Fibroblast of the conjunctiva (primary cell): ENCODE data around the gene CD81.

ENCODE experiments used
- DNase-seq: peaks from one replicate; pipeline ENCODE4 v3.0.0-alpha.2; 2010; ENCODE audit warnings: low read depth

CD81 gene

DNA sequence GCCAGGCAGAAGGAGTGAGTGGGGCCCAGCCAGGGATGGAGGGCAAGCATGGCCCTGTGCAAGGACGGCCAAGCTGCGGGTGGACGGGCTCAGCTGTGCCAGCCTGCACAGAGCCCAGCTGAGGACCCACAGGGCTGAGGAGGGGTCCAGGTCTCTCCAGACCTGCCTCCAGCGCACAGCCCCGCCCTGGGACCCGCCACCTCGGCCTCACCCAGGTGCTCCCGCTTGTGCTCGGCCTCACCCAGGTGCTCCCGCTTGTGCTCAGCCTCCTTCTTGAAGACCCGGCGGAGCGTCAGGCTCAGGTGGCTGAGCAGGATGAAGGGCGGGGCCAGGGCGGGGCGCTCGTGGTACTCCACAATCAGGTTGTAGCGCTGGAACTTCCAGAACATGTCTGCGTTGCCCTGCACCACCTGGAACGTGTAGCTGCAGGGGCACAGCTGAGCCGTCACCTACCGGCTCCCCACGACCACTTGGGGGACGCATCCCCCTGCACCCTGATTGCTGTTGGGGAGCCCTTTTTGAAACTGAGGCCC, 29.8 kb downstream of the CD81 start:
- DNase-seq = no peak

DNA sequence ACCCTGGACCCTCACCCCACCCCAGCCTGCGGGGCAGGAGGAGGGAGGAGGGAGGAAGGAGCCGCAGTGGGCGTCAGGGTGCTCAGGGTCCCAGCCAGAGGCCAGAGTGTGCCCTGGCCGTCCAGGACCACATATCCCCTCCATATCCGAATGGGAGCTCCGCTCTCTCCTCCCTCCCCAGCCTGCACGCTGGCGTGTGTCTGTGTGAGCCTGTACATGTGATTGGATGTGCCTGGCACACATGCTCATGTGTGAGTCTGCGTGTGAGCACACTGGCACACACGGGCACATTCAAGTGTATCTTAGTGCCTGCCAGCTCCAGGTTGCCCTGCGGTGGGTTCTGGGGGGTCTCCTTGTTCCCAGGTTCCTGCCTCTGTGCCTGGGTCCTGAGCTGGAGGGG, 31.6 kb downstream of the CD81 start:
- DNase-seq = no peak

- DNase-seq = no peak
Measured at GRCh38 chr11:2409126-2409525, 32.0 kb downstream of the CD81 start.

- DNase-seq = no peak
Measured at GRCh38 chr11:2409611-2410468, 32.7 kb downstream of the CD81 start.

DNA sequence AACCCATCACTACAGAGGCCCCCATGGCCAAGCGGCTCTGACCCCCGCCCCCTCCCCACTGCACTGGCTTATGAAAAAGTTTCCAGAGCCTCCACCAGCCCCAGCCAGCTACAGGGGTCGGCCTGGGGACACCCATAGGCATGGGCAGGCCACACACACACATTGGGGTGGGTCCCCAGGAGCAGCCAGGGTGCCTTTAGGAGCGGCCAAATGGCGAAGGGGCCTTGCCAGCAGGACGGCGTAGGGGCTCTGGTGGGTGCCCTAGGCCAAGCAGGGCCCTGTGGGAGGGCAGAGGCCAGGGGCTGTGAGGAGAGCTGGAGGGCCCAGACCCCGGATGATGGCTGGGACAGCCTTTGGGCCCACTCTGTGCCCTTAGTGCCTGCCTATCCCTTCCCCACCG, 33.5 kb downstream of the CD81 start:
- no peak for DNase-seq

DNA sequence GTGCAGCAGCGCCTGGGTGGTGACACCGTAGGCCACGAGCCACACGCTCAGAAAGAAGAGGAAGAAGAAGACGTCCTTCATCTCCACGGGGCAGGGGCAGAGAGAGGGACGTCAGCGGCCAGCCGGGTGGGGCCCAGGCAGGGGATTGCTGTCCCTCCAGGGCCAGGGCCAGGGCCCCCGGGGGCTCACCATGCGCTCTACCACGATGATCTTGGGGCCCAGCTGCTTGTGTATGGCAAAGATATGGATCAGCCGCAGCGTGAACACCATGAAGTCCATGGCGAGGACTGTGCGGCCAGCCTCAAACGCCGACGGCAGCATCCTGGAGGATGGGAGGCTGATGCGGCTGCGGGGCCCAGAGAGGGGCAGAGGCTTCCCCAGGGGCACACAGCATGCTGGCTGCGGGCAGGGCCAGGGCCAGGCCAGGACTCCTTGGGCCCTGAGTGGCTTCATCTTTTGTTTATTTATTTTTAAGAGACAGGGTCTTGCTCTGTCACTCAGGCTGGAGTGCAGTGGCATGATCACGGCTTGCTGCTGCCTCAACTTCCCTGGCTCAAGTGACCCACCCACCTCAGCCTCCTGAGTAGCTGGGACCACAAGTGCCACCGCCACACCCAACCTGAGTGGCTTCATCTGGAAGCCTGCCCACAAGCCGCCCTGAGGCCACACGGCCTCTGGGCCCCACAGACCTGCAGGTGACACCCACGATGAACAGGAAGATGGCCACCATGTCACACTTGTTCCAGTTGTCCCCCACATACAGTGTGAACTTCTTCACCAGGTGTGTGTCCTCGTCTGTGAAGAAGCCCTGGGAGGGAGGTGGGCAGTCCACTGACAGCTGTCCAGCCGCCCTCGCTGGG, 34.6 kb downstream of the CD81 start:
- no peak for DNase-seq

- DNase-seq = no peak
Measured at GRCh38 chr11:2412323-2412722, 35.2 kb downstream of the CD81 start.

DNA sequence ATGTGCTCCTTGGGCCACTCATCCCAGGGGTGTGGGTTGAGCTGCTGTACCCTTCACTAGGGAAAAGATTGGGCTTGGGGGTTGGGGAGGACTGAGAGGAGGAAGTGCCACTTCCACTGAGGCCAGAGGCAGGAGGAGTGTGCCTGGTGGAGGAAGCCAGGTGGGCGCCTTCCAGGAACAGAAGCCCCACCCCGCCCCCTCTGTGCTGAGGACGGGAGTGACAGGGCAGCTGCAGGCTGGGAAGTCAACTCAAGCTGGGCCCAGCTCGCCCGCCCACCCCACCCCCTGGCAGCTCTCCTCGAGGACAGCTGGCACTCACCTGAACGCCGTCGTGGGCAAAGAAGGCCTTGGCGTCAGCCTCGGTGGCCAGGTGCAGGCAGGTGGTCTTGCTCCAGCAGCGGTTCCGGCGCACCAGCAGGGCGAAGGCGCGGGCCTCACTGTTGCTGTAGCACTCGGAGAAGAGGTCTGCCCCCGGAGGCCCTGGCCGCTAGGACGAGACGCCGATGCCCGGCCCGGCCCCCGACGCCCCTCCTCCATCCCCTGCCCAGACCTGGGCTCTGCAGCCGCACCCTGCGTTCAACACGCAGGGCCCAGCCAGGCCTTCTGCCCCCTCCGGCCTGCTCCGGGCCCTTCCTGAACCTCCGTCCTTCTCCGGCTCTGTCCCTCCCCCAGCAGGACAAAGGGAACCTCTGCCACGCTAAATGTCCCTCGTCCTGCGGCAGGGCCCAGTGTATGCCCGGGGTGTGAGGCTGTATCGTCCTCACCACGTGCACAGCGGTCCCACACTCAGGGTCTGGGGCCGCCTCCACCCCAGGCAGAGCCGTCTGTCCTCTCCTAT, 36.9 kb downstream of the CD81 start:
- no peak for DNase-seq

DNA sequence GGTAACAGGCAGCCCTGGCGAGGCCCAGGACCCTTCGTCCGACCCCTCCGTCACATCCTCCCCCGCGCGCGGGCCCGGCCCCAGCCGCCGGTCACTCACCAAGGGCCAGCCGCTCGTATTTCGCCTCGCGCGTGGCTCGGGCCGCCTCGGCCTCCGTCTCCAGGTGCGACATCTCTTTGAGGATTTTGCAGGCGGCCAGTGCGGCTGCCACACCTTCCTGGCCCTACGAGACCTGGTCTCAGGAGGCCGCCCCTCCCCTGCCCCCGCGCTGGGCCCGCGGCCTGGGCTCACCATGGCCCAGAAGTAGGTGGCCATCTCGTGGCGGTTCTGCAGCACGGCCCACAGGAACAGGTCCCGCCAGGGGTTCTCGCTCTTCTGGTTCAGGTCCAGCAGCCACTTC, 37.5 kb downstream of the CD81 start:
- DNase-seq = no peak

- no peak for DNase-seq
Measured at GRCh38 chr11:2415171-2415570, 38.1 kb downstream of the CD81 start.

DNA sequence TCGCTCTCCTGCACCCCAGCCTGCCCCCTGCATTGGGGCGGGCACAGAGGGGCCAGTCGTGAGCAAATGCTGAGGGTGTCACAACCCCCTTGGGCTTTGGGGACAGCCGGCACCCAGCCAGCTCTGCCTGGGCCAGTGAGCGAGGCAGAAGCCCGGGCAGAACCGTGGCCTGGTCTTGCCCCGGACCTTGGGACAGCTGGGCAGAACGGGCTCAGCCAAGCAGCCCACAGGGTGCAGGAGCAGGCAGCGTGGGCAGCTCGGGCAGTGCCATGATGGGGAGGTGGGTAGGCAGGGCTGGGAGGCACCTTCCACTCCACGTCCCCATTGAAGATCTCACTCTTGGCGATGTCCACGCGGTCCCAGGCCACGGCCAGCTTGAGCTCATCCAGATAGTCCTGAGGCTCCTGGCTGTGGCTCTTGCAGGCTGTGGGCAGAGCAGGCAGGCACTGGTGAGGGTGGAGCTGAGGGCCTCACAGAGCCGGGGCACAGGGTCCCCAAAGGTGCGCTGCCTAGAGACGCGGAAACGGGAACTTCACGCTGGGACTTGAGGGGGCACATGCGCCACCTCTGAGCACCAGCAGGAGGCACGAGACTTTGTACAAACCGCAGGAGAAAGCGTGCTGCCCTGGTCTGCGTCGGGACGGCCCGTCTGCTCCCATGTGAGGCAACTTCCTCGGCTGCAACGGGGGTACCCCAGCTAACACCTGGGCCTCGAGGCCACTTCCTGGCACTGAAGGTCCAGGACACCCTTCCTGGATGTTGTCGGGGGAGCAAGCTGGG, 38.7 kb downstream of the CD81 start:
- DNase-seq = no peak

GRCh38 chr11:2416765-2417164, 39.7 kb downstream of the CD81 start:
- DNase-seq = no peak

GRCh38 chr11:2417856-2418692, 41.0 kb downstream of the CD81 start:
- DNase-seq = no peak

GRCh38 chr11:2418693-2419360, 41.7 kb downstream of the CD81 start:
- DNase-seq = no peak

DNA sequence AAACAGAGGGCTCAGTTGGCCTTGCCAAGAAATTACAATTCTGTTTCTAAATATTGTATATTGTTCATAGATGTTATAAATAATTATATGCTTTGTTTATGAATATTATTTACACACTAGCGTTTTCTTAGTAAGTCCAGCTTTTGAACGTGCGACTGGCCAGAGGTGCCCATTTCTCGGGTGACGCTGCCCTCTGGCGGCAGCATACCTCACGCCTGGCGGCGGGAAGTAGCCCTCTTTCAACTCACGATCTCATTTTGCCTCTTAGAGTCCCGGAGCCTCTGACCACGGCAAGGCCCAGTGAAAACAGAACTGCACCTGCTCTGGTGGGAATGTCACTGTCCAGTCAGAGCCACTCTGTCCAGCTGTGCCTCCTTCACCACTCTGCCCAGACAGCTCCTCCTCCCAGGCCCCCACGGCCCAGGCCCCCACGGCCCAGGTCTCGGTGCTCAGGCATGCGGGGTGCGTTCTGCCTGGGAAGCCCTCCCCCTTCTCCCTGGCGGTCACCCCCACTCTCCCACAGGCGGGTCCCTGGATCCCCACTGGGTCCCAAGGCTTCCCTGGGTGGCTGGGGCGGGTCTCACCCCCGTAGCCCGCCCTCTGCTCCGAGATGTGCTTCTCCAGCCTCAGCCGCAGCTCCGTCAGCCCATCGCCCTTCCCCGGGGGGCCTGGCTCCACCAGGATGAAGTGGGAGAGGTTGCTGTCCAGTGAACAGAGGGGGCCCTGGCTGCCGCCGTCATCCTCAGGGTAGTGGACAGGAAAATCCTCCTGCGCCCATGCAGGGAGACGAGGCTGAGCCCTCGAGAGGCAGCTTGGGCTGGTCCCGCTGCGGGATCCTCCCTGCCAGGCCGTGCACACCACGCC, 42.8 kb downstream of the CD81 start:
- peak; percentile 62 for DNase-seq

DNA sequence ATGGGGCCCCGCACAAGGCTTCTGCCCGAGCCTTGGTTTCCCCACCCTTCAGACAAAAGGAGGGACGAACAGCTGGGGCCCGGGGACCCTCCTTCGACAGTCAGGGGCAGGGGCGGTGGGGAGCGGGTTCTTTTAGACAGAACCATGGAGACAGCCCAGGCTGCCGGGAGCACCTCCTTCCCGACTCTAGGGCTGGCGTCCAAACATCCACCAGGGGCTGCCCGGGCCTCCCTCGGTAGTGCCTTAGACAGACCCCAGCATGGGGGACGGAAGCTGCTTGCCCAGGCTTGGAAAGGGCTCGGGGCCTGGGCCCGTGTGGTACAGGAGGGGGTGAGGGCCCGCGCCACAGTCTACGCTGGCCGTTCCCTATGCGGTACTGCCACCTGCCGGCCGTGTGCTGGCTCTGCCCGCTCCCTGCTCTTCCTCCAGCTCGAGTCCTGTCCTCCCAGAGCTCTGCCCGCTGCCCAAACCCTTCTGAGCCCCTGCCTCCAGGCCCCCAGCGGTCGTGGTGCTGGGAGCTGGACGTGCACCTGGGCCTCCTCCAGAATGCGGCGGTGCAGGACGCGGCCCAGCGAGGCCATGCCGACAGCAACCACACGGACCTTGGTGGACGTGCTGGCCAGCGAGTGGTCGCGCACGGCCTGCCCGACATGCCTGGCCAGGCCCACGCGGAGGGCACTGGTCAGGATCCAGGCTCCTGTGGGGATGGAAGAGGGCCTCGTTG, 43.6 kb downstream of the CD81 start:
- peak; percentile 59 for DNase-seq

- DNase-seq = no peak
Measured at GRCh38 chr11:2421226-2421994, 44.3 kb downstream of the CD81 start.
